NCI-H2107 (cell line): ENCODE data around the gene IL22RA2.
"Not testable (repeated sequence)": the region's sequence is repeated elsewhere in the genome, so short reads cannot be mapped to it uniquely, and the experiment has no call there.

Experiments used
- DNase-seq: peaks from one replicate; lab custom pipeline; 2025; lab: John Stamatoyannopoulos, UW

IL22RA2 gene, protein sequence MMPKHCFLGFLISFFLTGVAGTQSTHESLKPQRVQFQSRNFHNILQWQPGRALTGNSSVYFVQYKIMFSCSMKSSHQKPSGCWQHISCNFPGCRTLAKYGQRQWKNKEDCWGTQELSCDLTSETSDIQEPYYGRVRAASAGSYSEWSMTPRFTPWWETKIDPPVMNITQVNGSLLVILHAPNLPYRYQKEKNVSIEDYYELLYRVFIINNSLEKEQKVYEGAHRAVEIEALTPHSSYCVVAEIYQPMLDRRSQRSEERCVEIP

DNA sequence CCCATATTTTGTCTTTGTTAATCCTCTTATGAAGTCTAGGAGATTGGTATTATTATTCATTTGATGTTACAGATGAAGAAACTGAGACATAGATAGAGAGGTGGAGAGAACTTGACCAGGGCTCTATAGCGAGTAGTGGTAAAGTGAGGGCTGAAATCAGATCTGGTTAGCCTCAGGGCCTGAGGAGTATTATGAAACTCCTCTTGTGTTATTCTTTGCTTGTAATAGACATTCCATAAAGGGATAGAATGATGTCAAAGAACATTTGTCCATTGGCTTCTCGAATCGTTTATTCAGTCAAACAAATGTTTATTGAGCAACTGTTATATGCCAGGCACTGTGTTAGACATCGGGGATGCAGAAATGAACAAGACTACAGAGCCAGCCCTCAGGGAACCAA lies at the start of gene IL22RA2:
IL22RA2 (minus strand) TSS at position 144 of the 400 bp plus-strand sequence. CDS start 11,895 bp downstream, outside the sequence.
- DNase-seq, result no peak

DNA sequence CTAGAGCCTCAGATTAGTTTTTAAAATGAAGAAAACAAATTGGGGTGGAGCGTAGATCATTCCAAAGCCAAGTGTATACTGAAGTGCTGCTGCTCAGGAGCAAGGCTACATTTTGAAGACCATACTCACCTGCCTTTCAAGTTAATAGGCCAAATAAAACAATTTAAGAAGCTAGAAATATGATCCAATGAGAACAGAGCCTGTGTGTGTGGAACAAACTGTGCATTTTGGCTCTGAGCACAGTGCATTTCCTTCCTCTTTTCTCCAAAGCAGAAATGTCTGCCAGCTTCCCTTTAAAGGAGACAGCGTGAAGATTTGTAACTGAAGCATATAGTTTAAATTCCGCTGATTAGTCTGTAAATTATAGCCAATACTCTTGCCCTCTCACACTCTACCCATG lies 48.9 kb upstream of the IL22RA2 start:
- DNase-seq, result no peak

DNA sequence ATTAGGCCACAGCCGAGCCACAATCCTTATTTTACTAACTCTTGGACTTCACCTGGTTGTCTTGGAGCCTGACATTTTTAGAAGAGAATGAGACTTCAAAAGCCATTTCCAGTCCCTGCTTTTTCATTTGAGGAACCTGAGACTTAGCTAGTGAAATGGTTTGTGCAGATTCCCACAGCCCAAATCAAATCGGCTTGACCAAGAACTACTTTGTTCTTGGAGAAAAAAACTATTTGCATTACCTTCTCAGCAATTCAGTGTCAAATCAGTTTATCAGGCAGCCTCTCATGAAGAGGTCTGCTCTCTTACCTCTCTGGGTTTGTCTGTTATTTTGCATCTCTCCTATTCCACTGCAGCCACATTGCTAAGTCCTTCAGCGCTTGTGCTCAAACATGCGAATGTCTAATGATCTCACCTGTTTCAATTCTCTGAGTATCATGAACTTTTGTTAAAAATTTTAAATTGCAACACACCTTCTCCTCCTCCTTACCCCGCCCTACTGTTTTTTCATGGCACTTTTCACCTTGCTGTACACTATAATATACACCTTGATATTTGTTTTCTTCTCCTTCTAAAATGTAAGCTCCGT lies 46.3 kb upstream of the IL22RA2 start:
- DNase-seq, result no peak

DNA sequence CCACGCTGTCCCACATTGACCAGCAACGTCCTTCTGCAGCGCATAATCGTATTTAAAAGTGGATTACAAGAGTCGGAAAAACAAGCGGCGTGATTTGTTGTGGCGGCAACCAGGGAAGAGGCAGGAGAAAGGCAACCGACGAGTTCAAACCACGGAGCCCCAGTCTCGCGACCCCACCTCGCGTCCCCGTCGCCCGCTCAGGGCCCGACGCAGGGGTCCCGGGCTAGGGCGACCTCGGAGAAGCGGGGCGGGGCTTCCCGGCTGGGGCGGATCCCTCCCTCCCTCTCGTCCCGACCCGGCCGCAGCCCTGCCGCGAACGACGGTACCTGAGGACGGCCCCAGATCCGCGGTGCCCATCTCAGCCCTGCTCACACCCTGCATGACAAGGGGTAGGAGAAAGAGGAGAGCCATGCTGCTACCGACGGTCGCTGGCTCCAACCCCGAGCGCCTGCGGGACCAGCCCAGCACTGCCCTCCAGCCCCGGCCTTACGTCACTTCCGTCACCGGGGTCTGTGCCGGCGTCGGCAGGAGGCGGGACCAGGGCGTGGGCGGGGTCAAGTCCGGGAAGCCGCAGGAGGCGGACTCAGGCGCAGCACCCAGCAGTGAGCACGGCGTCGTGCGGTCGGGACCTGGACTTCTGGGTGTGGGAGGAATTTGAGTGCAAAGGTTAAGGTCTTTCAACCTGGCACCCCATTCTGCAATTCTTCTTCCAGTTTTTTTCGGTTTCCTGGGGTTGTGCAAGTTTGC lies 45.6 kb upstream of the IL22RA2 start, which contains the start of gene IFNGR1:
IFNGR1 (minus strand) TSS at position 469 of the 747 bp plus-strand sequence; CDS start at position 411, 58 bp downstream.
- DNase-seq, result peak; percentile 62

DNA sequence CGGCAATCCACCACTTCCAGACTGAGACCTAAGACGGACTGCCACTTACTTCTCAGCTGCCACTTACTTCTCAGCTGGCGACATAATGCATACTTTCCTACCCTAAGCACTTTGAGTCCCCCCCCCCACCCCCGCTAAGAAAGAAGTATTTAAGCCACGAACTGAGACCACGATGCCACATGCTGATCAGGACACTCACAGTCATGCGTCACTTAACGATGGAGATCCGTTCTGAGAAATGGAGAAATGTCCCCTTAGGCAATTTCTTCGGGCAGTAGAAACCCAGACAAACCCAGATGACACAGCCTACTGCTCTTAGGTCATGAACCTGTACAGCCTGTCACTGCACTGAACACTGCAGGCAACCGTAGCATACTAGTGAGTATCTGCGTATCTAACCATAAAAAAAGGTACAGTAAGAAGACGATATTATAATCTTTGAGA lies 45.1 kb upstream of the IL22RA2 start:
- no peak for DNase-seq

DNA sequence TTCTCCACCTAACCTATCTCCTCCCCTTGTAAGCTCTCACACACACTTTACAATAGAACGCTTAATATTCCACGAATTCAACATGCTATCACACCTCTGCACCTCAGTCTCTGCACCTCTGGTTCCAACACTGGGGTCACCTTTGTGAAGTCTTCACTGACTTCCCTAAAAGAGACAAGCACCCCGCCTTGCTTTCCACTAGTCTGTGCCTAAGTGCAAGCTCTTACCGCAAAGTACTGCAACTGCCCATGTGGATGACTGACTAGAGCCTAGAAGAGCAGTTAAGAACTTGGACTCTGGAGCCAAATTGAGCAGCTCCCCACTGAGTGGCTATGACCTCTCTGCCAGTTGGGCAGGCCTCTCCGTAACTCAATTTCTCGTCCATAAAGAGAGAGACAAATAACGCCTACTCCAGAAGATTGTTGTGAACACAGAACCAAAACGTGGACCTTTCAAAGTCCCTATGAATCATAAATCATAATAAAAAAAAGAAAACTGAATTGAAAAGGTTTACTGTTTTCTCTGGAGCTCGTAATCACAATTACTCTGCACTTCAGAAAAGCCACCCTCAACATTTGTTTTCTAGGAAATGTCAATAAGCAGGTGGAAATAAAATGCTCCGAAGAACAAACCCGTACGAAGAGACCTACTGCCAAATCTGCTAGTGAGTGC lies 44.5 kb upstream of the IL22RA2 start:
- DNase-seq, result no peak

DNA sequence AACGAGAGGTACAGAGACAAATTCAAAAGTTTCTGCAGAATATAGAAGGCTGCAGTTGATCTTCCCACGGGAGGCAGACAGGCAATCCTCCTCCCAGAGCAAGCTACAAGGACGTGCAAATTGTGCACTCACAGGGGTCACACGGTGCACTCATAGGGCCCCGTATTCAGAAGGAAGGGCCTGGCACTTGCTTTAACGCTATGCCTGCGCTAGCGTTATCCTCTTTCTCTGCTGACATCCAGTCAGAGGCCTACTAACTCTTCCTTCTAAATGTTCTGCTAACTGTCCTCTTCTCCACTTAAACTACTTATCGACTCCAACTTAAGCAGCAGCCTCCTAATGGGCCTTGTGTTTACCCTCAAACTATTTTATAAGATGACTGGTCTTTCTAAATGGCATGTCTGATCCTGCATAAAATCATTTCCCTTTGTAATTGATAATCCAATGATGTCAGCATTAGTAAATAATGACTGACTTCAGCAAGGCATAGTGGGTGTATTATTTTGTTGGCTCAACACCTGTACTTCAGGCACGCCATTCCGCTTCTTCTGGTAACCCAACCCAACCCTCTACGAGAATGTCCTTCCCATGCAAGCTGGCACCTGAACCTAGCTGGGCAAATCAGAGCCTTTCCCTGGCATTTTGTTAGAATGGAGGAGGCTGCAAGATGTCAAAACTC lies 43.6 kb upstream of the IL22RA2 start:
- no peak for DNase-seq

DNA sequence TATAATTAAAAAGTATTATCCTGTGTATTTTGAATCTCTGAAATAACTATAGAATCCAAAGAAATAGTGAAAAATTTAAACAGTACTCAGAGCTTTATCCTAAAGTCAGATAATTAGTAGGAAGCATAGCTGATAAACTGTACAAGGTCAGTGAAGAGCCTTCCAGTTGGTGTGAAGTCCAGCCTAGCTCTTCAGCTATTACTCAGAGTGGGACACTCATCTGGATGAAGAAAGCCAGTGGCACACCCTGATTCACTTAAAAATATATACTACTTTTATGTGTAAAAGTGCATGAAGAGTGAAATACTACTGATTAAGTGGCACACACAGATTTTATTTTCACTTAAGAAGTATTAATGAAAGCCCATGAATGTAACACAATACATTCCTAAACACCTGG lies 42.7 kb upstream of the IL22RA2 start:
- DNase-seq, result no peak

DNA sequence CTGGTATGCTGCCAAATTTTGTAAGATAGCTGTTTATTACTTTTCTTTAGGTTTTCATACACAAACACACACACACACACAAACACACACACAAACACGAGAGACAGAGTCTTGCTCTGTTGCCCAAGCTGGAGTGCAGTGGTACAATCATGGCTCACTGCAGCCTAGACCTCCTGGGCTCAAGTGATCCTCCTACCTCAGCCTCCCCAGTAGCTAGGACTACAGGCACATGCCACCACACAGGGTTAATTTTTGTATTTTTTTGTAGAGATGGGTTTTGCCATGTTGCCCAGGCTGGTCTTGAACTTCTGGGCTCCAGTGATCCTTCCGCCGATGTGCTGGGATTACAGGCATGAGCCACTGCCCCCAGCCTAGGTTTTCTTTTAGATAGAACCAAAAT lies 42.2 kb upstream of the IL22RA2 start:
- DNase-seq, result not testable (repeated sequence)

DNA sequence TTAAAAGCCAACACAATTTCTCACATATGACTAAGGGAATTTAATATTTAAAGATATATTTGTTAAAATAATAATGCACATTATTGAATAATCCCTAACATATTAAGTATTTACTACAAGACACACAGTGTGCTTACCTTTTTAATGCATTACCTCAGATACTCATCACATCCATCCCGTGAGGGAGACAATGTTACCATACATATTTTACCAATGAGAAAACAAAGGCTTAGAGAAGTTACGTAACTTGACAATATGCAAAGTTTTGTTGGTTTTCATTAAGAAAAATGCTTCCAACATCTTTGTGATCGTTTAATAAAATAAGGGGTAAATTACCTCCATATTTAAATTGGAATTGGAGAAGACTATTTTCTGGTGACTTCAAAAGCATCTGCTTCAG lies 41.5 kb upstream of the IL22RA2 start:
- DNase-seq, result no peak

DNA sequence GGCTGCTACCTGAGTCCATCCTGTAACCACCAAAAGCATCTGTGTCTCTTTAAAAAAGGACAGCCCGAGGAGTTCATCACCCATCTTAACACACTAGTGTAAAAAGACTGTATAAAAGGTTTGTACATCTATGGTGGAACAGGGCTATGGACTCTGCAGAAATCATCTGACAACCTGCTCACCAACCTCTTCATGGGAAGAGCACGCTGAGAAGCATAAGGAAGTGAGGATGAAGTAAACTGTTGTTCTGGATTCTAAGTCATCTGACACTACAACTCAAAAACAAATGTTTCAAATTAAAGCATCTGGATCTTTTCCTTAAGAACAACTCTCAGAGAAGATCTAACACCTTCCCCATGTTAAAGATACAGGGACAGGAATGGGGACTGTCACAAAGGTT lies 40.4 kb upstream of the IL22RA2 start:
- DNase-seq, result no peak

DNA sequence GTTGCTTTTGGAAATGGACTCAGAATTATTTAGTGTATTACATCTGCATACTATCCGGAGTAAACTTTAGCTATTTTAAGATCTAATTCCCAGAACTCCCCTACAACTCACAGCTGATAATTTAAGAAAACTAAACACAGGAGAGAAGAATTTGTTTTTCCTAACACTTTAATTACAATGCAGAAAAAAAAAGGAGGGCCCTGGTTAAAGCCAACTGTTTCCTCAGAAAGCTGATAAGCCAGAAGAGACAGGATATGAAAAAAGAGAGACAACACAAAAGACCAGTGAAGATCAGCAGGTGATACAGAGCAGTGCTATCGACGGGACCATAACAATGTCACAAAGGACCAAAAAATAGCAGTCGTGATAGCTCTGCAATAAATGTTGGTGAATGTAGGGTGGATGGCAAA lies 39.9 kb upstream of the IL22RA2 start:
- no peak for DNase-seq

DNA sequence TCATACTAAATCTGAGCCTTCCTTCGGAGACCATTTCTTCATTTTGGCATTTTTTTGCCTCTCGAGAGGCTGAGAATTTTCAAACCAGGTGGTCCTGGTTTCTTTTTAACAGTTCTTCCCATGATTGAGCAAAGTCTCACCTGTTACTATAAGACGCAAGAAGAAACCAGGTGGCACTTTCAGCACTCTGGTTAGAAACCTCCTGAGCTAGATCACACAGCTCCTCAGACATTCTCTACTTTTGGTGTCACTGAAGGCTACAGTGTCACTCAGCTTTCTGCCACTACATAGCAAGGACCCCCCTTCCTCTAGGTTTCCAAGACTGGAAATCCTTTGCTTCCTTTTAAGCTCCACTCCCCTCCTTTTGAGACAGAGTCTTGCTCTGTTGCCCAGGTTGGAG lies 38.5 kb upstream of the IL22RA2 start:
- no peak for DNase-seq

DNA sequence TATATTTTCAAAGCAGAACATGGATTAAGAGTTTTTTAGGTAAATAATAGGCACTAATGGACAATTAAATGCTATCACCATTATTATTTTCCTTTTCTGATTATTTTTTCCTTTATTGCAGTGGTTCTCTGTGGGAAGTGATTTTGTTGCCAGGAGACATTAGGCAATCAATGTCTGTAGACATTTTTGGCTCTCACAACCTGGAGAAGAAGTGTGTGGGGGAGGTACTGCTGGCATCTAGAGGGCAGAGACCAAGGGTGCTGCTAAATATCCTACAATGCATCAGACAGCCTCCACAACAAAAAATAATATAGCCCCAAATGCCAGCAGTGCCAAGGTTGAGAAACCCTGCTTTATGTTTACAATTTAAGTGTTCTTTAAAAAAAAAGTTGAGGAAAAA lies 37.5 kb upstream of the IL22RA2 start:
- no peak for DNase-seq

DNA sequence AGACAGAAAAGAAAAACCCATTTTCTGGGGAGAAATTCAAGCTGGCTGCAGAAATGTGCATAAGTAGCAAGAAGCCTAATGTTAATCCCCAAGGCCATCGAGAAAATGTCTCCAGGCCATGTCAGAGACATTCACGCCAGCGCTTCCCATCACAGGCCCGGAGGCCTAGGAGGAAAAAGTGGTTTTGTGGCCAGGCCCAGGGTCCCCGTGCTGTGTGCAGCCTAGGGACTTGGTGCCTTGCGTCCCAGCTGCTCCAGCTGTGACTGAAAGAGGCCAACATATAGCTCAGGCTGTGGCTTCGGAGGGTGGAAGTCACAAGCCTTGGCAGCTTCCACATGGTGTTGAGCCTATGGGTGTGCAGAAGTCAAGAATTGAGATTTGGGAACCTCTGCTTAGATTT lies 34.8 kb upstream of the IL22RA2 start:
- DNase-seq, result no peak

DNA sequence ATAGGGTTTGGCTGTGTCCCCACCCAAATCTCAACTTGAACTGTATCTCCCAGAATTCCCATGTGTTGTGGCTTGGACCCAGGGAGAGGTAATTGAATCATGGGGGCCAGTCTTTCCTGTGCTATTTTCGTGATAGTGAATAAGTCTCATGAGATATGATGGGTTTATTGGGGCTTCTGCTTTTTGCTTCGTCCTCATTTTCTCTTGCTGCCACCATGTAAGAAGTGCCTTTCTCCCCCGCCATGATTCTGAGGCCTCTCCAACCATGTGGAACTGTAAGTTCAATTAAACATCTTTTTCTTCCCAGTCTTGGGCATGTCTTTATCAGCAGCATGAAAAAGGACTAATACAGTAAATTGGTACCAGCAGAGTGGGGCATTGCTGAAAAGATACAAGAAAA lies 34.0 kb upstream of the IL22RA2 start:
- not testable (repeated sequence) for DNase-seq

DNA sequence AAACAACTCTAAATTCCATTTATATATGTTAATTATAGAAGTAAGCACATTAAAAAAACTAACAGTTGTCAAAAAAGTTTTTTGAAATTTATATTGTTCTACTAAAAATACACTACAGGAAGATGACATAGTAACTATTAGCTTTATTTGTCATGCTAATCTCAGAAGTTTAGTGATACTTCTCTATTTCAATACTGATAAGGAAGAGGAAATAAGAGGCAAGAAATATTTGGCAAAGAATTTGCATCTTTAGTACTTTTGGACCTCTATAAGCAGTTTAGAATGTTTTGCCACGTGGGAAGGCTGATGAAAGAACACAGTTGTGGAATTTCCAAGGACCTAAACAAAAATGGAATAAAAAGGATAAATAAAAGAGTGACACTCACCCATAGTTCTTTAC lies 33.1 kb upstream of the IL22RA2 start:
- no peak for DNase-seq

DNA sequence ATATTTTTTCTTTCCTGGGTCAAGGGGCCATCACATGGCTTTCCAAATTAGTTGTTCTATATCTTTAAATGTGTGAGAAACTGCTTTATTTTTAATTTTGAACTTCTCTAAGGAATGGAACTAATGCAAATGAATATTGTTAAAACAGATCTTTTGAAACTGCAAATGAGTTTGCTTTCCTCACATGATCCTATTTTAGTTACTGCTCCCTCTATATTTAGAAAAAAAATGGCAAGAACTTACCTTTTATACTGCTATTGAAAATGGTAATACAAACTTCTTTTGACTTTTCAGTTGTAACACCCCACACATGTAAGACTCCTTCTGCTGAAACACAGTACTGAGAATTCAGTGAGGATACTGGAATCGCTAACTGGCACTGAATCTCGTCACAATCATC lies 29.8 kb upstream of the IL22RA2 start:
- DNase-seq, result no peak

DNA sequence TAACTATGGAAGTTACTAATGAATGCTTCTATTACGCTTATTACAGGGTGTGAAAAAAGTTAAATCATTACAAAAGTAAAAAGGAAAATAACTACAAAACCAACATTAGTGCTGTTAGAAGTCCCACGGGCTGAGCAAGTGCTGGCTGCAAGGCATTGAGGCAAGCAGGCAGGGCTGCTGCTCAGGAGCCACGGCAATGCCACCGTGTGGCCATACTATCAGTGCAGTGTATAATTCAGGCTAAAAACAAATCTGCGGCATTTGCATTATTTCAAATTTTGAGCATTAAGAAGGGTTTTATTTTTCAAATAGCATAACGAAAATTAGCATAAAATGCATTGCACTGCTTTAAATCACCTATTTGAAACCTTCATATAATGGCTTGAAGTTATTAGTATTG lies 28.6 kb upstream of the IL22RA2 start:
- no peak for DNase-seq

DNA sequence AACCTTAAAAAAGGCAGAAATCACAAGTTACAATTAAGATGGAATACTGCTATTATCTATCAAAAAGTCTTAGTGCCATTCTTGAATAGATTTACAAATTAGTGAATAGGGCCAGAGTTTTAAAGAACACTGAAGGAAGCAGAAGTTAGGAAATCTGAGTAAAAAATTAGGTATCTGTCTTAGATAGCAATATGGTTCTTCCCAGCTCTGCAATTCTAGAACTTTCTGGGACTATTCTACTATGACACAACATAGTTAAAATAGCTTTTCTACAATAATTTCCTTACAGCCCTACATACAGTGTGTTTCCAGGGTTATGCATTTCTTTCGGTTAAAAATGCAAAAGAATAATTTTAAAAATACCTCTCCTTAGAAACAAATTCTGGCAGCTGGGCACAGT lies 27.6 kb upstream of the IL22RA2 start:
- no peak for DNase-seq

DNA sequence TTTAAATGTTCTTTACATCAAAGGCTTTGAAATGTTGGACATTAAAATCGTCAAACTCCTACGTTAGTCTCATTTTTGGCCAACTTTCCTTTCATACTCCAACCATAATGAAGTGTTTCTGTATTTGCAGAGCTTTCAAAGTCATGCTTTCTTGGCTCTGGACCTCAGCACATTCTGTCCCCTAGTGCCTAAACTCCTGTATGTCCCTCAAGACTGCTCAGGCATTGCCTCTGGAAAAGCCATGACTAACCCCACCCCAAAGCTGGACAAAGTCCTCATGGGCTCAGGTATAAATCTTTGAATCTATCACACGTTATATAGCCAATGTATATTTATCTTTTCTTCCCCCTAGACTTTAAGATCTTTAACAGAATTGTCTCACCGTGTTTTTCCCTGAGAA lies 26.8 kb upstream of the IL22RA2 start:
- DNase-seq, result no peak
